GM23338 (cell line): ENCODE measurements around the gene MMAB.

Experiments used
- CREB1 ChIP-seq: fragments of 250-450 bp; sonication (Bioruptor Pico); IDR thresholded peaks from 2 replicates; pipeline ENCODE4 v1.5.0; 2020; ENCODE audit warnings: low read depth, mild to moderate bottlenecking, moderate library complexity
- EZH2 ChIP-seq: fragments of 200-600 bp; sonication (generic); IDR thresholded peaks from one replicate; pipeline ENCODE4 v1.8.0; 2017; ENCODE audit warnings: antibody characterized with exemption, mild to moderate bottlenecking, low read depth; ENCODE audit not compliant: unreplicated experiment
- POLR2AphosphoS5 ChIP-seq: IDR thresholded peaks from 2 replicates; pipeline ENCODE4 v1.6.1; 2016; ENCODE audit warnings: antibody characterized with exemption, low read depth
- TF ChIP-seq, protein P1 (sequence below), 2 experiments: fragments of 200-600 bp in 1 of 2; sonication (generic) in 1 of 2; conservative IDR thresholded peaks; 2 replicates each; pipeline versions ENCODE4 v1.5.1 to v1.6.1; 2016 to 2017; ENCODE audit warnings: antibody characterized with exemption in 2 of 2, low read depth in 2 of 2, mild to moderate bottlenecking in 2 of 2, moderate library complexity in 1 of 2

- no peak for TF ChIP-seq EZH2
- TF ChIP-seq, protein P1, sequence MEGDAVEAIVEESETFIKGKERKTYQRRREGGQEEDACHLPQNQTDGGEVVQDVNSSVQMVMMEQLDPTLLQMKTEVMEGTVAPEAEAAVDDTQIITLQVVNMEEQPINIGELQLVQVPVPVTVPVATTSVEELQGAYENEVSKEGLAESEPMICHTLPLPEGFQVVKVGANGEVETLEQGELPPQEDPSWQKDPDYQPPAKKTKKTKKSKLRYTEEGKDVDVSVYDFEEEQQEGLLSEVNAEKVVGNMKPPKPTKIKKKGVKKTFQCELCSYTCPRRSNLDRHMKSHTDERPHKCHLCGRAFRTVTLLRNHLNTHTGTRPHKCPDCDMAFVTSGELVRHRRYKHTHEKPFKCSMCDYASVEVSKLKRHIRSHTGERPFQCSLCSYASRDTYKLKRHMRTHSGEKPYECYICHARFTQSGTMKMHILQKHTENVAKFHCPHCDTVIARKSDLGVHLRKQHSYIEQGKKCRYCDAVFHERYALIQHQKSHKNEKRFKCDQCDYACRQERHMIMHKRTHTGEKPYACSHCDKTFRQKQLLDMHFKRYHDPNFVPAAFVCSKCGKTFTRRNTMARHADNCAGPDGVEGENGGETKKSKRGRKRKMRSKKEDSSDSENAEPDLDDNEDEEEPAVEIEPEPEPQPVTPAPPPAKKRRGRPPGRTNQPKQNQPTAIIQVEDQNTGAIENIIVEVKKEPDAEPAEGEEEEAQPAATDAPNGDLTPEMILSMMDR (conservative IDR thresholded peaks at IDR 0.05; ENCODE audit: low read depth in 2 of 2): no peak
- no peak for TF ChIP-seq POLR2AphosphoS5
- TF ChIP-seq CREB1 (CRISPR knock-in tag): no peak
Measured at GRCh38 chr12:109581334-109581691, 8.0 kb upstream of the MMAB start.
